A673 (cell line): ENCODE results near the gene PLEKHO2.

Experiments used
- EZH2 ChIP-seq: fragments of 200-600 bp; sonication (generic); IDR thresholded peaks from 2 replicates; pipeline ENCODE4 v1.6.1; 2017; ENCODE audit warnings: borderline replicate concordance, low read depth, mild to moderate bottlenecking, mixed read lengths, antibody characterized with exemption, low read length; ENCODE audit not compliant: poor library complexity, severe bottlenecking
- TF ChIP-seq, protein P1 (sequence below): fragments of 300-800, 200-600 bp; sonication (generic); conservative IDR thresholded peaks from 2 replicates; pipeline ENCODE4 v1.5.1; 2017; ENCODE audit warnings: low read depth, mild to moderate bottlenecking, antibody characterized with exemption, low read length, moderate library complexity, mixed read lengths

DNA sequence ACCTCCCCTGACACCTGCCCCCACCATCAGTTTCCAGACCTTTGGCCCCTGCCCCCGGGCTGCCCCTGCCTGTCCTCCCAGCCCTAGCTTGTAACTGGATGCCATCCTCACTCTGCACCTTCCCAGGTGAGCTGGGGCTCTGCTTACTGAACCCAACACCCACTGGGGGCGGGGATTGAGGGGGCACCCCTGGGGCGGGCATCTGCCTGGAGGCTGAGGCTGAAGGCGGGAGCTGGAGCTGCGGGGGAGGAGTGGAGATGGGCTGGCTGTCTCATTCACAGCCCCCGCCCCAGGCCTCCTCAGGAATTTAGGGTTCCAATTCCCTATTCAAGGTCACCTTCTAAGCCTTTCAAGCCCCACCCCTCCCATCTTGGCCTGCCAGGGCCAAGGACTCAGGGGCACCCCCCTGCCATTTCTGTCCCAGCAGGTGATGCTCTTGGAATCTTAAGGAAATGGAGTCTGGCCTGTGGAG is 33.9 kb upstream of the PLEKHO2 start:
- TF ChIP-seq, protein P1, sequence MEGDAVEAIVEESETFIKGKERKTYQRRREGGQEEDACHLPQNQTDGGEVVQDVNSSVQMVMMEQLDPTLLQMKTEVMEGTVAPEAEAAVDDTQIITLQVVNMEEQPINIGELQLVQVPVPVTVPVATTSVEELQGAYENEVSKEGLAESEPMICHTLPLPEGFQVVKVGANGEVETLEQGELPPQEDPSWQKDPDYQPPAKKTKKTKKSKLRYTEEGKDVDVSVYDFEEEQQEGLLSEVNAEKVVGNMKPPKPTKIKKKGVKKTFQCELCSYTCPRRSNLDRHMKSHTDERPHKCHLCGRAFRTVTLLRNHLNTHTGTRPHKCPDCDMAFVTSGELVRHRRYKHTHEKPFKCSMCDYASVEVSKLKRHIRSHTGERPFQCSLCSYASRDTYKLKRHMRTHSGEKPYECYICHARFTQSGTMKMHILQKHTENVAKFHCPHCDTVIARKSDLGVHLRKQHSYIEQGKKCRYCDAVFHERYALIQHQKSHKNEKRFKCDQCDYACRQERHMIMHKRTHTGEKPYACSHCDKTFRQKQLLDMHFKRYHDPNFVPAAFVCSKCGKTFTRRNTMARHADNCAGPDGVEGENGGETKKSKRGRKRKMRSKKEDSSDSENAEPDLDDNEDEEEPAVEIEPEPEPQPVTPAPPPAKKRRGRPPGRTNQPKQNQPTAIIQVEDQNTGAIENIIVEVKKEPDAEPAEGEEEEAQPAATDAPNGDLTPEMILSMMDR, result no peak
- TF ChIP-seq EZH2, result no peak
